ENCODE results near the gene TRPM8.
"Not testable (repeated sequence)": the region's sequence is repeated elsewhere in the genome, so short reads cannot be mapped to it uniquely, and the experiment has no call there.

The TRPM8 gene

DNA sequence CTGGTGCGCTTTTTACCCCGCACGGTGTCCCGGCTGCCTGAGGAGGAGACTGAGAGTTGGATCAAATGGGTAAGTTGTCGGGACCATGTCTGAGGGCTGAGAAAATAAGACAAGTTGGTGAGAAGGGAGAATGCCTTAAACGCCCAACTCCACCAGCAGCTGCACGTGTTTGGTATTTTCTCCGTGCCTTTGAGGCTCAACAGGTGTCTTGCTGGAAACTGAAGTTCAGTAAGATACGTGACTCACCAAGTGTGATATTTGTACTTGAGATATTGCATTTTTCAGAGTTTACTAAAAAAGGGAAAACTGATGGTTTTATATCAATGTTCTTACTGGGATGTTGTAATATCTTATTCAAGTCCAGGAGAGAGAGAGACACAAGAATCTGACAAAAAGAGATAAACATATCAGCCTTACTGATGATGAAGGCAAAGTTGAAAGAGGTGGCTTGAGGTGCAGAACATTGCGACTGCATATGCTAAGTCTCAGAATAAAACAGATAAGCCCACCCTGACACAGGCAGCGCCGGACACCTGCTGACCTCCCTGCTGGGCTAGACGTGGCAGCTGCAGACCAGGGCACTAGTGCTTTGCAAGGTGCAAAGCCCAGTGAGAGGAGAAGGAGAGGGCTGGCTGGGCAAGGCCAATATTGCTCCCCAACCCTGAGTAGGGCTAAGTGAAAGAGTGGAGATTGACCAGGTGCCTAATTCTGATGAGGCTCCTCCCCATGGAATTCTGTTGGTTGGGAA lies 33.1 kb downstream of the TRPM8 start:
- TF ChIP-seq, protein P1, sequence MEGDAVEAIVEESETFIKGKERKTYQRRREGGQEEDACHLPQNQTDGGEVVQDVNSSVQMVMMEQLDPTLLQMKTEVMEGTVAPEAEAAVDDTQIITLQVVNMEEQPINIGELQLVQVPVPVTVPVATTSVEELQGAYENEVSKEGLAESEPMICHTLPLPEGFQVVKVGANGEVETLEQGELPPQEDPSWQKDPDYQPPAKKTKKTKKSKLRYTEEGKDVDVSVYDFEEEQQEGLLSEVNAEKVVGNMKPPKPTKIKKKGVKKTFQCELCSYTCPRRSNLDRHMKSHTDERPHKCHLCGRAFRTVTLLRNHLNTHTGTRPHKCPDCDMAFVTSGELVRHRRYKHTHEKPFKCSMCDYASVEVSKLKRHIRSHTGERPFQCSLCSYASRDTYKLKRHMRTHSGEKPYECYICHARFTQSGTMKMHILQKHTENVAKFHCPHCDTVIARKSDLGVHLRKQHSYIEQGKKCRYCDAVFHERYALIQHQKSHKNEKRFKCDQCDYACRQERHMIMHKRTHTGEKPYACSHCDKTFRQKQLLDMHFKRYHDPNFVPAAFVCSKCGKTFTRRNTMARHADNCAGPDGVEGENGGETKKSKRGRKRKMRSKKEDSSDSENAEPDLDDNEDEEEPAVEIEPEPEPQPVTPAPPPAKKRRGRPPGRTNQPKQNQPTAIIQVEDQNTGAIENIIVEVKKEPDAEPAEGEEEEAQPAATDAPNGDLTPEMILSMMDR (IDR thresholded peaks at IDR 0.05; ENCODE audit: extremely low read depth, missing control alignments): no peak
- DNase-seq (ENCODE audit: low spot score): no peak

GRCh38 chr2:233952335-233952734 lies 35.2 kb downstream of the TRPM8 start:
- no peak for DNase-seq (ENCODE audit: low spot score)
- TF ChIP-seq, protein P1 (IDR thresholded peaks at IDR 0.05; ENCODE audit: extremely low read depth, missing control alignments): no peak

- TF ChIP-seq, protein P1 (IDR thresholded peaks at IDR 0.05; ENCODE audit: extremely low read depth, missing control alignments): no peak
- DNase-seq (ENCODE audit: low spot score): no peak
These were observed 36.1 kb downstream of the TRPM8 start for GRCh38 chr2:233953087-233953801.

- DNase-seq (ENCODE audit: low spot score): no peak
- TF ChIP-seq, protein P1 (IDR thresholded peaks at IDR 0.05; ENCODE audit: extremely low read depth, missing control alignments): no peak
These were observed 43.0 kb downstream of the TRPM8 start for GRCh38 chr2:233960203-233960602.

GRCh38 chr2:233961905-233962304 lies 44.7 kb downstream of the TRPM8 start:
- TF ChIP-seq, protein P1 (IDR thresholded peaks at IDR 0.05; ENCODE audit: extremely low read depth, missing control alignments): no peak

GRCh38 chr2:233964581-233964980 lies 47.4 kb downstream of the TRPM8 start:
- DNase-seq (ENCODE audit: low spot score): no peak
- TF ChIP-seq, protein P1 (IDR thresholded peaks at IDR 0.05; ENCODE audit: extremely low read depth, missing control alignments): no peak

More at GRCh38 chr2:233961905-233962304, 44.7 kb downstream of the TRPM8 start:
- DNase-seq (ENCODE audit: low spot score): no peak

DNA sequence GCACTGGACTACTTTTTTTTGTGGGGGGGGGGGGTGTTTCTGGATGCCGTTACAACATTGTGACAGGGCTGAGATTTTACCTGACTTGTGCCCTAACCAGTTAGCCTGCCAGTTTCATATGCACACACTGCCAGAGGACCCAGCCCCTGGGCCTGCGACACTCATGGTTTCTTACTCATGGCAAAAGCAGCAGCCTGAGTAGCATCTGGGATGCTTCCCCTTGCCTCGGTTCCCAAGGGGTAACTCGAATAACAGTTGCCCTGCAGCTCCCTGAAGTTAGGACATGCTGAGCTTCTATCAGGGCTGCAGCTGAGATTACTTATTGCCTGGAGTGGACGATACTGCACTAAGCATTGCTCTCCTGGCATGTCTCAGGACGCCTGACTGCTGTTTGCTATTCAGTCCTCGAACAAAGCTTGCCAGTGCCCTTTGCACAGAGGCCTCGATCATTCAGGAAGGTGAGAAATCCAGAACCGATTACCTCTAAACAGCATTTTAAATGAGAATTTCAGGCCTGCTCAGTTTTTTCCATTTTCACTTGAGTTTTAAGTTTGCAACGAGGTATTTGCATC lies 47.9 kb downstream of the TRPM8 start:
- no peak for DNase-seq (ENCODE audit: low spot score)
- TF ChIP-seq, protein P1 (IDR thresholded peaks at IDR 0.05; ENCODE audit: extremely low read depth, missing control alignments): no peak

DNA sequence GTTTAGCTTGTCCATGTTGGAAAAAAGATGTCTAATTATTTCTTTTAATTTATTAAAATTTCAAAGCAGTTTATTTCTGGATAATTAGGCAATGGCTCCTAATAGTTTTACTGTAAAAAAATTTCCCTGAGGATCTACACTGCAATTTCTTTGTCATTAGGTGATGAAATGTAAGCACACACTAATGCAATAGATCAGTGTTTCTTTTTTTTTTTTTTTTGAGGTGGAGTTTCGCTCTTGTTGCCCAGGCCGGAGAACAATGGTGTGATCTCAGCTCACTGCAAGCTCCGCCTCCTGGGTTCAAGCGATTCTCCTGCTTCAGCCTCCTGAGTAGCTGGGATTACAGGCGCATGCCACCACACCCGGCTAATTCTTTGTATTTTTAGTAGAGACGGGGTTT lies 48.5 kb downstream of the TRPM8 start:
- DNase-seq (ENCODE audit: low spot score): not testable (repeated sequence)
